HEK293 (cell line): ENCODE results near the gene SCUBE1.

ENCODE experiments used
- CTCF ChIA-PET: fragments of 350-600 bp; formaldehyde crosslinking; extraction: SDS; loops from one replicate; lab custom pipeline; 2021; ENCODE audit warnings: antibody characterized with exemption; lab: Yijun Ruan, JAX
- POLR2A ChIA-PET: fragments of 300-600 bp; formaldehyde crosslinking; extraction: SDS; loops from one replicate; lab custom pipeline; 2020; ENCODE audit warnings: antibody characterized with exemption, inconsistent platforms; lab: Yijun Ruan, JAX
- H3K27ac ChIP-seq: fragments of 200-500 bp; sonication (Bioruptor generic); 2 replicates; pipeline ENCODE4 v1.5.1; 2014; ENCODE audit warnings: low read depth, low read length, control low read depth, inconsistent platforms; ENCODE audit errors: extremely low read depth
- H3K36me3 ChIP-seq, 2 experiments: fragments of 200-500 bp in 1 of 2; sonication (Bioruptor generic) in 1 of 2; 1 replicate in 1 of 2; 2 replicates in 1 of 2; pipeline ENCODE4 v1.5.1; 2014 to 2017; ENCODE audit warnings: inconsistent platforms in 2 of 2, low read length in 2 of 2; ENCODE audit not compliant: control insufficient read depth in 2 of 2, insufficient read depth in 1 of 2
- H3K4me1 ChIP-seq: fragments of 200-500 bp; sonication (Bioruptor generic); 2 replicates; pipeline ENCODE4 v1.5.1; 2014; ENCODE audit warnings: mild to moderate bottlenecking, low read length, inconsistent platforms; ENCODE audit not compliant: control insufficient read depth, insufficient read depth
- H3K4me3 ChIP-seq: 2 replicates; pipeline ENCODE4 v1.5.1; 2011; ENCODE audit warnings: low read depth, mild to moderate bottlenecking, control low read depth, low read length, moderate library complexity
- H3K9me3 ChIP-seq: fragments of 200-500 bp; sonication (Bioruptor generic); 2 replicates; pipeline ENCODE4 v1.5.1; 2014; ENCODE audit warnings: low read depth, low read length, inconsistent platforms; ENCODE audit not compliant: control insufficient read depth, insufficient read depth
- EGR2 ChIP-seq: fragments of 450-650 bp; formaldehyde crosslinking; IDR thresholded peaks from 2 replicates; pipeline ENCODE4 v1.5.1; 2016; ENCODE audit warnings: low read depth, missing biosample characterization, missing genetic modification characterization
- GLI4 ChIP-seq: fragments of 450-650 bp; formaldehyde crosslinking; IDR thresholded peaks from 2 replicates; pipeline ENCODE4 v1.5.1; 2016; ENCODE audit warnings: missing biosample characterization, missing genetic modification characterization
- KLF8 ChIP-seq: fragments of 450-650 bp; formaldehyde crosslinking; IDR thresholded peaks from 2 replicates; pipeline ENCODE4 v1.5.1; 2016; ENCODE audit warnings: missing biosample characterization, missing genetic modification characterization
- PRDM1 ChIP-seq: fragments of 450-650 bp; formaldehyde crosslinking; IDR thresholded peaks from 2 replicates; pipeline ENCODE4; 2016; ENCODE audit warnings: missing biosample characterization, missing genetic modification characterization
- REPIN1 ChIP-seq: fragments of 450-650 bp; formaldehyde crosslinking; IDR thresholded peaks from 2 replicates; pipeline ENCODE4 v1.5.1; 2017; ENCODE audit warnings: missing biosample characterization, missing genetic modification characterization, low read depth
- SCRT2 ChIP-seq: fragments of 450-650 bp; formaldehyde crosslinking; IDR thresholded peaks from 2 replicates; pipeline ENCODE4 v1.5.1; 2016; ENCODE audit warnings: missing biosample characterization, missing genetic modification characterization
- SP7 ChIP-seq: fragments of 450-650 bp; formaldehyde crosslinking; IDR thresholded peaks from 2 replicates; pipeline ENCODE4 v1.5.1; 2016; ENCODE audit warnings: missing biosample characterization, missing genetic modification characterization
- TCF7L2 ChIP-seq: IDR thresholded peaks from 2 replicates; pipeline ENCODE4 v1.6.1; 2011; ENCODE audit warnings: low read depth, mild to moderate bottlenecking, inconsistent platforms, low read length, moderate library complexity, borderline replicate concordance
- ZFHX2 ChIP-seq: fragments of 450-650 bp; formaldehyde crosslinking; conservative IDR thresholded peaks from 2 replicates; pipeline ENCODE4 v1.5.1; 2016; ENCODE audit warnings: missing biosample characterization, missing genetic modification characterization
- ZNF221 ChIP-seq: fragments of 450-650 bp; formaldehyde crosslinking; IDR thresholded peaks from 2 replicates; pipeline ENCODE4 v1.5.1; 2017; ENCODE audit warnings: missing biosample characterization, missing genetic modification characterization, borderline replicate concordance
- ZNF48 ChIP-seq: fragments of 450-650 bp; formaldehyde crosslinking; IDR thresholded peaks from 2 replicates; pipeline ENCODE4 v1.5.1; 2016; ENCODE audit warnings: missing biosample characterization, missing genetic modification characterization
- ZNF558 ChIP-seq: fragments of 450-650 bp; formaldehyde crosslinking; IDR thresholded peaks from 2 replicates; pipeline ENCODE4 v1.5.1; 2016; ENCODE audit warnings: missing biosample characterization, missing genetic modification characterization
- ZNF585B ChIP-seq: fragments of 450-650 bp; formaldehyde crosslinking; IDR thresholded peaks from 2 replicates; pipeline ENCODE4 v1.5.1; 2016; ENCODE audit warnings: missing biosample characterization, missing genetic modification characterization
- ZNF624 ChIP-seq: fragments of 450-650 bp; formaldehyde crosslinking; IDR thresholded peaks from 2 replicates; pipeline ENCODE4 v1.5.1; 2017; ENCODE audit warnings: missing biosample characterization, missing genetic modification characterization
- ZNF677 ChIP-seq: fragments of 450-650 bp; IDR thresholded peaks from 2 replicates; pipeline ENCODE4 v1.5.0; 2018; ENCODE audit warnings: missing biosample characterization, mild to moderate bottlenecking, missing genetic modification characterization, moderate library complexity
- ZNF776 ChIP-seq: fragments of 450-650 bp; formaldehyde crosslinking; IDR thresholded peaks from 2 replicates; pipeline ENCODE4 v1.5.0; 2017; ENCODE audit warnings: missing biosample characterization, missing genetic modification characterization, borderline replicate concordance
- TF ChIP-seq, protein P1 (sequence below): fragments of 450-650 bp; formaldehyde crosslinking; IDR thresholded peaks from 2 replicates; pipeline ENCODE4 v1.5.1; 2016; ENCODE audit warnings: missing biosample characterization, missing genetic modification characterization
- TF ChIP-seq, protein P2 (sequence below): fragments of 450-650 bp; formaldehyde crosslinking; IDR thresholded peaks from 2 replicates; pipeline ENCODE4 v1.5.1; 2016; ENCODE audit warnings: missing biosample characterization, missing genetic modification characterization
- TF ChIP-seq, protein P3 (sequence below): fragments of 450-650 bp; formaldehyde crosslinking; IDR thresholded peaks from 2 replicates; pipeline ENCODE4 v1.5.1; 2016; ENCODE audit warnings: missing biosample characterization, missing genetic modification characterization
- TF ChIP-seq, protein P4 (sequence below): fragments of 450-650 bp; formaldehyde crosslinking; IDR thresholded peaks from 2 replicates; pipeline ENCODE4 v1.5.1; 2017; ENCODE audit warnings: missing biosample characterization, missing genetic modification characterization

SCUBE1 gene

GRCh38 chr22:43208703-43209522, 134.3 kb downstream of the SCUBE1 start:
- H3K27ac ChIP-seq, result no peak overlapping the region
- CTCF ChIA-PET, result interaction anchor here (0.6 to 1.6 kb wide), 6 partner anchors 20 to 72 kb away, joined by 3 to 4 read pairs (median 4); no protein-coding TSS in a partner anchor
- no peaks in the 10 kb centered on the region for H3K9me3 ChIP-seq
- TF ChIP-seq, protein P1, sequence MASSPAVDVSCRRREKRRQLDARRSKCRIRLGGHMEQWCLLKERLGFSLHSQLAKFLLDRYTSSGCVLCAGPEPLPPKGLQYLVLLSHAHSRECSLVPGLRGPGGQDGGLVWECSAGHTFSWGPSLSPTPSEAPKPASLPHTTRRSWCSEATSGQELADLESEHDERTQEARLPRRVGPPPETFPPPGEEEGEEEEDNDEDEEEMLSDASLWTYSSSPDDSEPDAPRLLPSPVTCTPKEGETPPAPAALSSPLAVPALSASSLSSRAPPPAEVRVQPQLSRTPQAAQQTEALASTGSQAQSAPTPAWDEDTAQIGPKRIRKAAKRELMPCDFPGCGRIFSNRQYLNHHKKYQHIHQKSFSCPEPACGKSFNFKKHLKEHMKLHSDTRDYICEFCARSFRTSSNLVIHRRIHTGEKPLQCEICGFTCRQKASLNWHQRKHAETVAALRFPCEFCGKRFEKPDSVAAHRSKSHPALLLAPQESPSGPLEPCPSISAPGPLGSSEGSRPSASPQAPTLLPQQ (tag by site-specific recombination), result no peak
- TF ChIP-seq PRDM1 (tag by site-specific recombination) (no peak), ZNF776 (tag by site-specific recombination) (no peak), ZNF677 (tag by site-specific recombination) (no peak), SCRT2 (tag by site-specific recombination) (no peak), ZNF221 (tag by site-specific recombination) (no peak), ZNF48 (no peak), ZNF558 (tag by site-specific recombination) (no peak)
- TF ChIP-seq, protein P2, sequence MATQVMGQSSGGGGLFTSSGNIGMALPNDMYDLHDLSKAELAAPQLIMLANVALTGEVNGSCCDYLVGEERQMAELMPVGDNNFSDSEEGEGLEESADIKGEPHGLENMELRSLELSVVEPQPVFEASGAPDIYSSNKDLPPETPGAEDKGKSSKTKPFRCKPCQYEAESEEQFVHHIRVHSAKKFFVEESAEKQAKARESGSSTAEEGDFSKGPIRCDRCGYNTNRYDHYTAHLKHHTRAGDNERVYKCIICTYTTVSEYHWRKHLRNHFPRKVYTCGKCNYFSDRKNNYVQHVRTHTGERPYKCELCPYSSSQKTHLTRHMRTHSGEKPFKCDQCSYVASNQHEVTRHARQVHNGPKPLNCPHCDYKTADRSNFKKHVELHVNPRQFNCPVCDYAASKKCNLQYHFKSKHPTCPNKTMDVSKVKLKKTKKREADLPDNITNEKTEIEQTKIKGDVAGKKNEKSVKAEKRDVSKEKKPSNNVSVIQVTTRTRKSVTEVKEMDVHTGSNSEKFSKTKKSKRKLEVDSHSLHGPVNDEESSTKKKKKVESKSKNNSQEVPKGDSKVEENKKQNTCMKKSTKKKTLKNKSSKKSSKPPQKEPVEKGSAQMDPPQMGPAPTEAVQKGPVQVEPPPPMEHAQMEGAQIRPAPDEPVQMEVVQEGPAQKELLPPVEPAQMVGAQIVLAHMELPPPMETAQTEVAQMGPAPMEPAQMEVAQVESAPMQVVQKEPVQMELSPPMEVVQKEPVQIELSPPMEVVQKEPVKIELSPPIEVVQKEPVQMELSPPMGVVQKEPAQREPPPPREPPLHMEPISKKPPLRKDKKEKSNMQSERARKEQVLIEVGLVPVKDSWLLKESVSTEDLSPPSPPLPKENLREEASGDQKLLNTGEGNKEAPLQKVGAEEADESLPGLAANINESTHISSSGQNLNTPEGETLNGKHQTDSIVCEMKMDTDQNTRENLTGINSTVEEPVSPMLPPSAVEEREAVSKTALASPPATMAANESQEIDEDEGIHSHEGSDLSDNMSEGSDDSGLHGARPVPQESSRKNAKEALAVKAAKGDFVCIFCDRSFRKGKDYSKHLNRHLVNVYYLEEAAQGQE (tag by site-specific recombination), result no peak
- TF ChIP-seq, protein P3, sequence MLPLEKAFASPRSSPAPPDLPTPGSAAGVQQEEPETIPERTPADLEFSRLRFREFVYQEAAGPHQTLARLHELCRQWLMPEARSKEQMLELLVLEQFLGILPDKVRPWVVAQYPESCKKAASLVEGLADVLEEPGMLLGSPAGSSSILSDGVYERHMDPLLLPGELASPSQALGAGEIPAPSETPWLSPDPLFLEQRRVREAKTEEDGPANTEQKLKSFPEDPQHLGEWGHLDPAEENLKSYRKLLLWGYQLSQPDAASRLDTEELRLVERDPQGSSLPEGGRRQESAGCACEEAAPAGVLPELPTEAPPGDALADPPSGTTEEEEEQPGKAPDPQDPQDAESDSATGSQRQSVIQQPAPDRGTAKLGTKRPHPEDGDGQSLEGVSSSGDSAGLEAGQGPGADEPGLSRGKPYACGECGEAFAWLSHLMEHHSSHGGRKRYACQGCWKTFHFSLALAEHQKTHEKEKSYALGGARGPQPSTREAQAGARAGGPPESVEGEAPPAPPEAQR (tag by site-specific recombination), result no peak
- TF ChIP-seq, protein P4, sequence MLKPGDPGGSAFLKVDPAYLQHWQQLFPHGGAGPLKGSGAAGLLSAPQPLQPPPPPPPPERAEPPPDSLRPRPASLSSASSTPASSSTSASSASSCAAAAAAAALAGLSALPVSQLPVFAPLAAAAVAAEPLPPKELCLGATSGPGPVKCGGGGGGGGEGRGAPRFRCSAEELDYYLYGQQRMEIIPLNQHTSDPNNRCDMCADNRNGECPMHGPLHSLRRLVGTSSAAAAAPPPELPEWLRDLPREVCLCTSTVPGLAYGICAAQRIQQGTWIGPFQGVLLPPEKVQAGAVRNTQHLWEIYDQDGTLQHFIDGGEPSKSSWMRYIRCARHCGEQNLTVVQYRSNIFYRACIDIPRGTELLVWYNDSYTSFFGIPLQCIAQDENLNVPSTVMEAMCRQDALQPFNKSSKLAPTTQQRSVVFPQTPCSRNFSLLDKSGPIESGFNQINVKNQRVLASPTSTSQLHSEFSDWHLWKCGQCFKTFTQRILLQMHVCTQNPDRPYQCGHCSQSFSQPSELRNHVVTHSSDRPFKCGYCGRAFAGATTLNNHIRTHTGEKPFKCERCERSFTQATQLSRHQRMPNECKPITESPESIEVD (tag by site-specific recombination), result no peak
- TF ChIP-seq, all 188 proteins: peak for 0
- H3K4me1 ChIP-seq, result no peaks in the 10 kb centered on the region
- H3K4me3 ChIP-seq, result no peak overlapping the region
- POLR2A ChIA-PET, result interaction anchor here (0.8 kb wide), 1 partner anchor 12 kb away, joined by 4 read pairs; no protein-coding TSS in a partner anchor
- H3K36me3 ChIP-seq, result no peaks in the 10 kb centered on the region

DNA sequence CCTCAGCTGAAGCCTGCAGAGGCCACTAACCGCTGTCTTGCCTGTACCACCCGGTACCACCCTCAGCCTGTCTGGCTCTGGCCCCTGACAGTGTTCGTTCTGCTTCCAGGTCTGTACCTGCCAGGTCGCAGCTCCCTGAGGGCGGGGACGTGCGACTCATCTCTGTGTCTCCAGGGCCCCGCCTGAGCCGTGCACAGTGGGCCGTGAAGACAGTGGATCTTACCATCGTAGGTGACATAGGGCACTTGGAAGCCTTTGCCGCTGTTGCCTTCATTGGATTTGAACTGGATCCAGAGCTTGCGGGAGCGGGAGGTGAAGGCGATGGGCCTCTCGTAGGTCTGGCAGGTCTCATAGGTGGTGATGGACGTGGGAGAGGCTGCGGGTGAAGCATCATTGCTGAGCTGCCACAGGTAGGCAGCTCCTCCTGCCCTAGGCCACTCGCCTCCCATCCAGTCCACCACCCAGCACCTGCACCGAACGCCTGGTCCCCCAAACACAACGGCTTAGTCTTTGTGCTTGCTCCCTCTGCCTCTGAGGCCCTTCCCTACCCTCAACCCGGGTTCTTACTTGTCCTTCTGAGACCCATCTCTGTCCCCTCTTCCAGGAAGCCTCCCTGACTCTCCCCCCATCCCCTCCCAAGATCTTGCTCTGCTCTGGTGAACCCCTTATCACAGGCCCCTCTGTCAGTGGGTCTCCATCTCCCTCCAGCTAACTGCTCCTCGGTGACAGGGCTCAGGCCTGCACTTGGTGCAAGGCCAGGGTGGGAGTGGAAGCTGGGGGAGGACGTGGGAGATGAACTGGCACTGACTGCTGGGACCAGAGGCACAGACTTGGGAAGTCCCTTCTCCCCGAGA, 135.1 kb downstream of the SCUBE1 start:
- no peak overlapping the region for H3K27ac ChIP-seq
- no peak overlapping the region for H3K4me3 ChIP-seq
- ChIA-PET POLR2A (no interaction called here), CTCF (interaction anchor here (0.5 to 1.6 kb wide), 6 partner anchors 21 to 258 kb away, joined by 3 to 4 read pairs (median 4); no protein-coding TSS in a partner anchor)
- H3K4me1 ChIP-seq, result no peaks in the 10 kb centered on the region
- TF ChIP-seq ZFHX2 (tag by site-specific recombination) (peak; percentile 53), SP7 (tag by site-specific recombination) (no peak), REPIN1 (tag by site-specific recombination) (no peak), TCF7L2 (no peak), ZNF585B (tag by site-specific recombination) (no peak), EGR2 (tag by site-specific recombination) (peak; percentile 41; the same call in 1 of the 2 replicates), ZNF624 (tag by site-specific recombination) (no peak), GLI4 (no peak), KLF8 (tag by site-specific recombination) (no peak)
- TF ChIP-seq, all 188 proteins: peak for 2
- no peaks in the 10 kb centered on the region for H3K9me3 ChIP-seq
- no peaks in the 10 kb centered on the region for H3K36me3 ChIP-seq
